Astrocyte of the cerebellum (primary cell): Measurements from ENCODE around the gene RAB11FIP5.

Source experiments
- DNase-seq: peaks from one replicate; pipeline ENCODE4 v3.0.0-alpha.2; 2011; ENCODE audit warnings: low read depth
- H3K4me3 ChIP-seq: 2 replicates; pipeline ENCODE4 v1.5.1; 2011; ENCODE audit warnings: mild to moderate bottlenecking, low read depth, low read length, moderate library complexity
- CTCF ChIP-seq: IDR thresholded peaks from 2 replicates; pipeline ENCODE4 v1.5.1; 2012; ENCODE audit warnings: low read length, low read depth, moderate library complexity, mild to moderate bottlenecking; ENCODE audit errors: missing control alignments
- in situ Hi-C: cut with HindIII; loops from 2 replicates; pipeline ENCODE4 v1.10.0; 2017; ENCODE audit warnings: low sequenced_read_pairs

The RAB11FIP5 gene

GRCh38 chr2:73085691-73086090 lies 27.1 kb downstream of the RAB11FIP5 start:
- TF ChIP-seq CTCF = peak; percentile 97
- in situ Hi-C loops = no loop called here
- peak; percentile 46 for DNase-seq
- H3K4me3 ChIP-seq = no peak overlapping the region

DNA sequence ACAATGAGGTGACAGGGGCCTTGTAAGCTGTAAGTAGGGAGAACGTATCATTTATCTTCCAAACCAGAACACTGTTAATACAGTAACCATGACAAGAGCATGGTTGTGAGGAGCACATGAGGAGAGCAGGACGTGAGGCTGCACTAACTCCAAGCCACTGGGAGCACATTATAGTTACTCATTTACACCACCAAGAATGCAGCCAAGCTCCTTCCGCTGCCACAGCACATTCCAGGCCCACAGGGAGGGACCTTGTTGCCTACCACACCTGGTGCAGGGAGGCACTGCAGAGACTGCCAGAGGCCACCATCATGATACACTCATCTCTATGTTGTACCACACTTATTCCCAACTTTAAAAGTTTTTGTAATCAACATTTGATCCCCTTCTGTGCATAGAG lies 27.8 kb downstream of the RAB11FIP5 start:
- in situ Hi-C loops = no loop called here
- H3K4me3 ChIP-seq = no peak overlapping the region
- DNase-seq = no peak
- no peak for TF ChIP-seq CTCF

- H3K4me3 ChIP-seq = no peak overlapping the region
- TF ChIP-seq CTCF = no peak
- DNase-seq = no peak
- in situ Hi-C loops = no loop called here
Observed at GRCh38 chr2:73083886-73084800, 28.6 kb downstream of the RAB11FIP5 start.

GRCh38 chr2:73082523-73083410 lies 30.0 kb downstream of the RAB11FIP5 start:
- no peak for TF ChIP-seq CTCF
- in situ Hi-C loops = no loop called here
- no peak for DNase-seq

GRCh38 chr2:73081181-73081671 lies 31.5 kb downstream of the RAB11FIP5 start:
- in situ Hi-C loops = no loop called here
- no peak for DNase-seq
- H3K4me3 ChIP-seq = no peak overlapping the region
- TF ChIP-seq CTCF = no peak

More at GRCh38 chr2:73082523-73083410, 30.0 kb downstream of the RAB11FIP5 start:
- H3K4me3 ChIP-seq = no peak overlapping the region
